ENCODE data around the gene RASSF3.
A peak's percentile ranks its signal among the peaks of the same experiment; 100 is the strongest.

RASSF3 gene

DNA sequence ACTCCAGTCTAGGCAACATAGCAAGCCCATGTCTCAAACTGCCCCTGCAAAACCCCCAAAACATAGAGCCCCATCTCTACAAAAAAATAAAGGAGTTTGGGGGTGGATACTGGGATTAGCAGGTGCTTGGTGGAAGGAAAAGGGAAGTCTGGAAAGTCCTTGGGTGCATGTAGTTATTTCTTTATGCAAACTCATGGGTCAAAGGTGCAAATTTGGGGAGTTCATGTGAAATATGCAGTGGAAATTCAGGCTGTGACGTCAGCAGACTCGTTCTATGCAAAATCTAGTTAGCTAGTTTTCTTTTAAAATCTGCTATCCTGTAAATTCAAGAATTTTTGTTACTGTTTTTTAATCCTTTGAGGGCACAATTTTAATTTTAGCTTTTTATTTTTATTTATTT is 97.6 kb downstream of the RASSF3 start:
- TF ChIP-seq, protein P1, sequence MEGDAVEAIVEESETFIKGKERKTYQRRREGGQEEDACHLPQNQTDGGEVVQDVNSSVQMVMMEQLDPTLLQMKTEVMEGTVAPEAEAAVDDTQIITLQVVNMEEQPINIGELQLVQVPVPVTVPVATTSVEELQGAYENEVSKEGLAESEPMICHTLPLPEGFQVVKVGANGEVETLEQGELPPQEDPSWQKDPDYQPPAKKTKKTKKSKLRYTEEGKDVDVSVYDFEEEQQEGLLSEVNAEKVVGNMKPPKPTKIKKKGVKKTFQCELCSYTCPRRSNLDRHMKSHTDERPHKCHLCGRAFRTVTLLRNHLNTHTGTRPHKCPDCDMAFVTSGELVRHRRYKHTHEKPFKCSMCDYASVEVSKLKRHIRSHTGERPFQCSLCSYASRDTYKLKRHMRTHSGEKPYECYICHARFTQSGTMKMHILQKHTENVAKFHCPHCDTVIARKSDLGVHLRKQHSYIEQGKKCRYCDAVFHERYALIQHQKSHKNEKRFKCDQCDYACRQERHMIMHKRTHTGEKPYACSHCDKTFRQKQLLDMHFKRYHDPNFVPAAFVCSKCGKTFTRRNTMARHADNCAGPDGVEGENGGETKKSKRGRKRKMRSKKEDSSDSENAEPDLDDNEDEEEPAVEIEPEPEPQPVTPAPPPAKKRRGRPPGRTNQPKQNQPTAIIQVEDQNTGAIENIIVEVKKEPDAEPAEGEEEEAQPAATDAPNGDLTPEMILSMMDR (IDR thresholded peaks at IDR 0.05; ENCODE audit: extremely low read depth, missing control alignments): no peak

DNA sequence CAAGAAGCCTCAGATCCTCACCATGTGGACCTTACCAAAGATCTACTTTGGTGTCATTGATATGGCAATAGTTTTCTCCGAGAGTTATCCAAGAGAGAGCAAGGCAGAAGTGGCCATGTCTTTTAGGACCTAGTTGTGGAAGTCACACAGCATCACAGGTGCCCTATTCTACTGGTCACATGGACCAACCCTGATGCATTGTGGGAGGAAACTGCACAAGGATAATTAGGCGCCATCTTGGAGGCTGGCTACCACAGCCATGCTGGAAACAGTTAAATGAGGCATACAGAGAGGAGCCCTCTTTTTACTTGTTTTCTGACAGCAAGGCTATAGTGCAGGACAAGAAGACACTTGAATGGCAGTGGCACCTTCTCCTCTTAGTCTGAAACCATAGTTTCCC is 99.1 kb downstream of the RASSF3 start:
- TF ChIP-seq, protein P1 (IDR thresholded peaks at IDR 0.05; ENCODE audit: extremely low read depth, missing control alignments): no peak
- DNase-seq (ENCODE audit: low spot score): no peak

More for the DNA sequence above, 97.6 kb downstream of the RASSF3 start:
- no peak for DNase-seq (ENCODE audit: low spot score)

DNA sequence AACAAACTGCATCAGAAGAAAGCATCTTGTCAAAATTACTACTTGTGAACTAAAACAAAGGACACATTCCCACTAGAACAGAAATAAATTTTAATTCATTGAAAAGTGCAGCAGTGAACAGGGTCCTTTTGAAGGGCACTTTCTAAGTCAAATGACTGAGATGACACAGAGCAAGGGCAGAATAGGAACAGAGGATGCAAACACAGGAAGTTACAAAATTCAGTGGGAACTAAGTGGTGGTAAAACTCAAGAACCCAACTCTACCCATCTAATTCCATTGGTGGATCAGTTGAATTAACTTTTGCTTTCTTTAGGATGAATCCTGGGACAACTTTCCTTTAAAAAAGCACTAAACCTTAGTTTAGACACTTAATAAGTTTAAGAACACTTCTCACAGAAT is 103.1 kb downstream of the RASSF3 start:
- no peak for DNase-seq (ENCODE audit: low spot score)
- TF ChIP-seq, protein P1 (IDR thresholded peaks at IDR 0.05; ENCODE audit: extremely low read depth, missing control alignments): no peak

DNA sequence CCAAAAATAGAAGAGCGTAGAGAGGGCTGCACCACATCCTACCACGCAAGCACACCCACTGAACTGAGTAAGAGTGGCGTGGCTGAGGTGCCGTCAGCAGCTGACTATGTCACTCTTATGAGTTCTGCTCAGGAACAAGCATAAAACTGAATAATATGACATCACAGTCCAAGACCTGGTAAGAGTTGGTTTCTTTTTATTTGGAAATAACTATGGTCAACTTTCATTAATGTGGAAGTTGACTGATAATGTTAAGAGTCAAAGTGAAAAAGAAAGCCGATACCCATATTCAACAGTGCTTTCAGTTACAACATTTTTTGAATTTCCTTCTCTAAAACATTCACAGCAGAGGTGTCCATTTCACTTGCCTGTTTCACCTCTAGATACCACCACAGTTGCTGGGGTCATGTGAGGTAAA is 104.3 kb downstream of the RASSF3 start:
- TF ChIP-seq, protein P1 (IDR thresholded peaks at IDR 0.05; ENCODE audit: extremely low read depth, missing control alignments): no peak

DNA sequence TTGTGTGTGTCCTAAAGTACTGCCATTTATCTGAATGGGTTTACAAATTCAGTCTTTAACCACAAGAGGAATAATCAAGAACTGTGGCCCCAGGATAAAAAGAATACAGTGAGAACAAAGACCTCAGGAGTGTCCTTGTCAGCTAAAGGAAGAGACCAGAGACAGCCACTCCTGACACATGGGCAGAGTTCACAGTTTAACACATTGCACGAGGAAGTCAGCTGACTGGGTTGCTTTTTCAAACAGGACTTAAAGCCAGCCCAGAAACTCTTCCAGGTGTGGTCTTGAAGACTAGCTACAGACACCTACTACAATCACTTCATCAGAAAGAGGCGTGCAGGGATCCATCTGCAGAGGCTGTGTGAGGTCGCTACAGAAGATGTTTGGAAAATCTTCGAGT is 106.1 kb downstream of the RASSF3 start:
- TF ChIP-seq, protein P1 (IDR thresholded peaks at IDR 0.05; ENCODE audit: extremely low read depth, missing control alignments): no peak
- DNase-seq (ENCODE audit: low spot score): no peak

More for the DNA sequence above, 104.3 kb downstream of the RASSF3 start:
- peak; percentile 47 for DNase-seq (ENCODE audit: low spot score)

DNA sequence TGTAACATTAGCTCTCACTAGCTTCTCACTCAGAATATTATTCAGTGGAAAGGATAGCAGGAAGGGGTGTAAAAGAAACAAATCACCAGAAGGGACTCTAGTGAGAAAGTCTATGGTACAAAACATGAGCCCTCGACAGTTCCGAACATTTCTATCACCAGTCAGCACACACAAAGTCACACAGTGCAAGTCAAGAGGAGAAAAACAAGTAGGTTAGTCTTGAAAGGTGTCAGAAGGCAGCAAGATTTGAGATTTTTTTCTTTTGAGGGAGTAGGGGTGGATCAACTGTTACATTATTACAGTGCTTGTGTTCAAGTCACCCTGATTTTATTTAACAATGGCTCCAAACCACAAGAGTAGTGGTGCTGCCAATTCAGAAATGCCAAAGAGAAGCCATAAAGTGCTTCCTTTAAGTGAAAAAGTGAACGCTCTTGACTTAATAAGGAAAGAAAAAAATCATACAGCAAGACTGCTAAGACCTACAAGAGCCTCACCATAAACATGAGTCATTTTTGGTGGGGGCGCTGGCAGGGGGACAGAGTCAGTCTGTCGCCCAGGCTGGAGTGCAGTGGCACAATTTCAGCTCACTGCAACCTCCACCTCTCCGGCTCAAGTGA is 106.7 kb downstream of the RASSF3 start:
- DNase-seq (ENCODE audit: low spot score): no peak
- TF ChIP-seq, protein P1 (IDR thresholded peaks at IDR 0.05; ENCODE audit: extremely low read depth, missing control alignments): no peak

DNA sequence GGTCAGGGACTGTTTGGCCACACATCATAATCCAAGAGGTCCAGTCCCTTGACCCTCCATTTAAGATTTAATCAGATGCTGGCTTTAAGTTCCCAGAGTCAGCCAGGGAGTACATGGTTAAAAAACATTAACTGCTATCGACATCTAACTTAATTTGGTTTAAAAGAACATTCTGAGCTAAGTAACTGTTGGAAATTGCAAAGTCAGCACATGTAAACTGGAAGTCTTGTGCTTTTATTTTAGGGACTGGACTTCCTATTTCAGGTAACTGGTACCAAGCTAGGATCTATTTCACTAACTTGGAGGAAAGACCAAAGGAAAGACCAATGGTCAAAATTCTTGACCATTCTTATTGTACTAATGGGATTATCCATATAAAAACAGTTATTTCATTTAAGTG is 108.4 kb downstream of the RASSF3 start:
- DNase-seq (ENCODE audit: low spot score): no peak
- TF ChIP-seq, protein P1 (IDR thresholded peaks at IDR 0.05; ENCODE audit: extremely low read depth, missing control alignments): no peak

All from GM20000 (cell line).